ENCODE measurements around the gene PNMA5. TPM values are rescaled to one million over a fixed set of nuclear protein-coding genes. Genes with fewer than 3 reads are reported as not detected.

Gene PNMA5
- total and polyA plus RNA-seq, 2 of the 8 experiments (the other 6 are each of a cell fraction or from before 2014, with no cell fraction given), result 0.11 TPM

DNA sequence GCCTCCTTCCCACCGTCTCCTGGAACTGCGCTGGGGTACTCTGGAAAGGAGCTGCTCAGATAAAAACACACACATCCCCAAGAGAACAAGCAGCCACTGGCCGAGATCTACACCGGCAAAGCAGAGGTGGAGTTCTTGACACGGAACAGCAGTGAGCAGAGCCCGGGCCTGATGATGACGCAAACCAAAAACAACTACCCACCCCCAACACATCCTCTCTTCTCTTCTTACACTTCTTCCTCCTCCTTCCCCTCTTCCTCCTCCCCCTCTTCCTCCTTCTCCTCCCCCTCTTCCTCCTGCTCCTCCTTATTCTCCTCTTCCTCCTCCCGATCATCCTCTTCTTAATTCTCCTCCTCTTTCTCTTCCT is 4.6 kb downstream of the PNMA5 start (continued):
- TF ChIP-seq, protein P1, sequence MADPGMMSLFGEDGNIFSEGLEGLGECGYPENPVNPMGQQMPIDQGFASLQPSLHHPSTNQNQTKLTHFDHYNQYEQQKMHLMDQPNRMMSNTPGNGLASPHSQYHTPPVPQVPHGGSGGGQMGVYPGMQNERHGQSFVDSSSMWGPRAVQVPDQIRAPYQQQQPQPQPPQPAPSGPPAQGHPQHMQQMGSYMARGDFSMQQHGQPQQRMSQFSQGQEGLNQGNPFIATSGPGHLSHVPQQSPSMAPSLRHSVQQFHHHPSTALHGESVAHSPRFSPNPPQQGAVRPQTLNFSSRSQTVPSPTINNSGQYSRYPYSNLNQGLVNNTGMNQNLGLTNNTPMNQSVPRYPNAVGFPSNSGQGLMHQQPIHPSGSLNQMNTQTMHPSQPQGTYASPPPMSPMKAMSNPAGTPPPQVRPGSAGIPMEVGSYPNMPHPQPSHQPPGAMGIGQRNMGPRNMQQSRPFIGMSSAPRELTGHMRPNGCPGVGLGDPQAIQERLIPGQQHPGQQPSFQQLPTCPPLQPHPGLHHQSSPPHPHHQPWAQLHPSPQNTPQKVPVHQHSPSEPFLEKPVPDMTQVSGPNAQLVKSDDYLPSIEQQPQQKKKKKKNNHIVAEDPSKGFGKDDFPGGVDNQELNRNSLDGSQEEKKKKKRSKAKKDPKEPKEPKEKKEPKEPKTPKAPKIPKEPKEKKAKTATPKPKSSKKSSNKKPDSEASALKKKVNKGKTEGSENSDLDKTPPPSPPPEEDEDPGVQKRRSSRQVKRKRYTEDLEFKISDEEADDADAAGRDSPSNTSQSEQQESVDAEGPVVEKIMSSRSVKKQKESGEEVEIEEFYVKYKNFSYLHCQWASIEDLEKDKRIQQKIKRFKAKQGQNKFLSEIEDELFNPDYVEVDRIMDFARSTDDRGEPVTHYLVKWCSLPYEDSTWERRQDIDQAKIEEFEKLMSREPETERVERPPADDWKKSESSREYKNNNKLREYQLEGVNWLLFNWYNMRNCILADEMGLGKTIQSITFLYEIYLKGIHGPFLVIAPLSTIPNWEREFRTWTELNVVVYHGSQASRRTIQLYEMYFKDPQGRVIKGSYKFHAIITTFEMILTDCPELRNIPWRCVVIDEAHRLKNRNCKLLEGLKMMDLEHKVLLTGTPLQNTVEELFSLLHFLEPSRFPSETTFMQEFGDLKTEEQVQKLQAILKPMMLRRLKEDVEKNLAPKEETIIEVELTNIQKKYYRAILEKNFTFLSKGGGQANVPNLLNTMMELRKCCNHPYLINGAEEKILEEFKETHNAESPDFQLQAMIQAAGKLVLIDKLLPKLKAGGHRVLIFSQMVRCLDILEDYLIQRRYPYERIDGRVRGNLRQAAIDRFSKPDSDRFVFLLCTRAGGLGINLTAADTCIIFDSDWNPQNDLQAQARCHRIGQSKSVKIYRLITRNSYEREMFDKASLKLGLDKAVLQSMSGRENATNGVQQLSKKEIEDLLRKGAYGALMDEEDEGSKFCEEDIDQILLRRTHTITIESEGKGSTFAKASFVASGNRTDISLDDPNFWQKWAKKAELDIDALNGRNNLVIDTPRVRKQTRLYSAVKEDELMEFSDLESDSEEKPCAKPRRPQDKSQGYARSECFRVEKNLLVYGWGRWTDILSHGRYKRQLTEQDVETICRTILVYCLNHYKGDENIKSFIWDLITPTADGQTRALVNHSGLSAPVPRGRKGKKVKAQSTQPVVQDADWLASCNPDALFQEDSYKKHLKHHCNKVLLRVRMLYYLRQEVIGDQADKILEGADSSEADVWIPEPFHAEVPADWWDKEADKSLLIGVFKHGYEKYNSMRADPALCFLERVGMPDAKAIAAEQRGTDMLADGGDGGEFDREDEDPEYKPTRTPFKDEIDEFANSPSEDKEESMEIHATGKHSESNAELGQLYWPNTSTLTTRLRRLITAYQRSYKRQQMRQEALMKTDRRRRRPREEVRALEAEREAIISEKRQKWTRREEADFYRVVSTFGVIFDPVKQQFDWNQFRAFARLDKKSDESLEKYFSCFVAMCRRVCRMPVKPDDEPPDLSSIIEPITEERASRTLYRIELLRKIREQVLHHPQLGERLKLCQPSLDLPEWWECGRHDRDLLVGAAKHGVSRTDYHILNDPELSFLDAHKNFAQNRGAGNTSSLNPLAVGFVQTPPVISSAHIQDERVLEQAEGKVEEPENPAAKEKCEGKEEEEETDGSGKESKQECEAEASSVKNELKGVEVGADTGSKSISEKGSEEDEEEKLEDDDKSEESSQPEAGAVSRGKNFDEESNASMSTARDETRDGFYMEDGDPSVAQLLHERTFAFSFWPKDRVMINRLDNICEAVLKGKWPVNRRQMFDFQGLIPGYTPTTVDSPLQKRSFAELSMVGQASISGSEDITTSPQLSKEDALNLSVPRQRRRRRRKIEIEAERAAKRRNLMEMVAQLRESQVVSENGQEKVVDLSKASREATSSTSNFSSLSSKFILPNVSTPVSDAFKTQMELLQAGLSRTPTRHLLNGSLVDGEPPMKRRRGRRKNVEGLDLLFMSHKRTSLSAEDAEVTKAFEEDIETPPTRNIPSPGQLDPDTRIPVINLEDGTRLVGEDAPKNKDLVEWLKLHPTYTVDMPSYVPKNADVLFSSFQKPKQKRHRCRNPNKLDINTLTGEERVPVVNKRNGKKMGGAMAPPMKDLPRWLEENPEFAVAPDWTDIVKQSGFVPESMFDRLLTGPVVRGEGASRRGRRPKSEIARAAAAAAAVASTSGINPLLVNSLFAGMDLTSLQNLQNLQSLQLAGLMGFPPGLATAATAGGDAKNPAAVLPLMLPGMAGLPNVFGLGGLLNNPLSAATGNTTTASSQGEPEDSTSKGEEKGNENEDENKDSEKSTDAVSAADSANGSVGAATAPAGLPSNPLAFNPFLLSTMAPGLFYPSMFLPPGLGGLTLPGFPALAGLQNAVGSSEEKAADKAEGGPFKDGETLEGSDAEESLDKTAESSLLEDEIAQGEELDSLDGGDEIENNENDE (IDR thresholded peaks at IDR 0.05; ENCODE audit: insufficient replicate concordance, low read length), result no peak
- no peak for TF ChIP-seq TCF12 (IDR thresholded peaks at IDR 0.05; ENCODE audit: low read depth, low read length)
- no peak for TF ChIP-seq HDAC6 (IDR thresholded peaks at IDR 0.05; ENCODE audit: low read depth, low read length)
- TF ChIP-seq KDM5A (IDR thresholded peaks at IDR 0.05; ENCODE audit: low read length), result no peak
